Measurements from ENCODE around the gene CNDP1. TPM values are rescaled to one million over a fixed set of nuclear protein-coding genes. Genes with fewer than 3 reads are reported as not detected.

The CNDP1 gene
- polyA plus RNA-seq, 1 donor from 2014 or later, result 2.1 TPM

- Histone ChIP-seq H3K9me2 (ENCODE audit: insufficient read depth, low read length) (no peaks in the 10 kb centered on the region), H3K36me3 (ENCODE audit: insufficient read depth, low read length) (no peaks in the 10 kb centered on the region), H2AFZ (ENCODE audit: low read depth, low read length) (no peak overlapping the region), H3K9ac (ENCODE audit: low read length) (no peak overlapping the region), H3K27me3 (ENCODE audit: insufficient read depth, low read depth, low read length) (no peaks in the 10 kb centered on the region), H3K4me2 (ENCODE audit: low read length) (no peak overlapping the region), H3K79me2 (replicated peaks; ENCODE audit: insufficient read depth, low read length) (no peaks in the 10 kb centered on the region), H3K27ac (ENCODE audit: low read length) (no peak overlapping the region), H3F3A (ENCODE audit: insufficient read depth, low read length, poor library complexity, severe bottlenecking) (no peaks in the 10 kb centered on the region), H4K20me1 (ENCODE audit: insufficient read depth) (no peaks in the 10 kb centered on the region), H3K4me3 (ENCODE audit: low read length) (no peak overlapping the region), H3K9me3 (ENCODE audit: low read length) (no peaks in the 10 kb centered on the region)
- TF ChIP-seq RAD21 (conservative IDR thresholded peaks at IDR 0.05), result no peak
- TF ChIP-seq REST (IDR thresholded peaks at IDR 0.05; ENCODE audit: borderline replicate concordance), result no peak
- no peak for TF ChIP-seq SMC3 (conservative IDR thresholded peaks at IDR 0.05; ENCODE audit: poor library complexity)
- no peak for TF ChIP-seq CTCF (IDR thresholded peaks at IDR 0.05; ENCODE audit: poor library complexity, severe bottlenecking)
- TF ChIP-seq EP300 (conservative IDR thresholded peaks at IDR 0.05; ENCODE audit: poor library complexity, severe bottlenecking), result no peak
- no peak for TF ChIP-seq EZH2 (IDR thresholded peaks at IDR 0.05; ENCODE audit: borderline replicate concordance, insufficient read depth, low read length, poor library complexity, severe bottlenecking)
- TF ChIP-seq MXI1 (conservative IDR thresholded peaks at IDR 0.05; ENCODE audit: poor library complexity, severe bottlenecking), result no peak
- TF ChIP-seq POLR2AphosphoS5 (IDR thresholded peaks at IDR 0.05), result no peak
- no peak for TF ChIP-seq TAF1 (IDR thresholded peaks at IDR 0.05; ENCODE audit: low read depth)
Measured at GRCh38 chr18:74532511-74533025, 1.7 kb upstream of the CNDP1 start.

- H3K4me3 ChIP-seq (ENCODE audit: low read length), result no peak overlapping the region
- H3K9ac ChIP-seq (ENCODE audit: low read length), result no peak overlapping the region
Measured at GRCh38 chr18:74533666-74534065, 634 bp upstream of the CNDP1 start.

More at GRCh38 chr18:74533666-74534065, 634 bp upstream of the CNDP1 start:
- Histone ChIP-seq H3K4me2 (ENCODE audit: low read length) (no peak overlapping the region), H3K27me3 (ENCODE audit: insufficient read depth, low read depth, low read length) (no peaks in the 10 kb centered on the region), H3K36me3 (ENCODE audit: insufficient read depth, low read length) (no peaks in the 10 kb centered on the region), H3K9me3 (ENCODE audit: low read length) (no peaks in the 10 kb centered on the region), H3K79me2 (replicated peaks; ENCODE audit: insufficient read depth, low read length) (no peaks in the 10 kb centered on the region), H3K9me2 (ENCODE audit: insufficient read depth, low read length) (no peaks in the 10 kb centered on the region), H2AFZ (ENCODE audit: low read depth, low read length) (no peak overlapping the region), H3K27ac (ENCODE audit: low read length) (no peak overlapping the region), H3F3A (ENCODE audit: insufficient read depth, low read length, poor library complexity, severe bottlenecking) (no peaks in the 10 kb centered on the region), H4K20me1 (ENCODE audit: insufficient read depth) (no peaks in the 10 kb centered on the region)
- TF ChIP-seq POLR2AphosphoS5 (IDR thresholded peaks at IDR 0.05) (no peak), MXI1 (conservative IDR thresholded peaks at IDR 0.05; ENCODE audit: poor library complexity, severe bottlenecking) (no peak), TAF1 (IDR thresholded peaks at IDR 0.05; ENCODE audit: low read depth) (no peak), SMC3 (conservative IDR thresholded peaks at IDR 0.05; ENCODE audit: poor library complexity) (no peak), EP300 (conservative IDR thresholded peaks at IDR 0.05; ENCODE audit: poor library complexity, severe bottlenecking) (no peak), REST (IDR thresholded peaks at IDR 0.05; ENCODE audit: borderline replicate concordance) (no peak), RAD21 (conservative IDR thresholded peaks at IDR 0.05) (no peak), EZH2 (IDR thresholded peaks at IDR 0.05; ENCODE audit: borderline replicate concordance, insufficient read depth, low read length, poor library complexity, severe bottlenecking) (no peak), CTCF (IDR thresholded peaks at IDR 0.05; ENCODE audit: poor library complexity, severe bottlenecking) (no peak)
